IPS DF 19.7 (cell line): ENCODE results near the gene GRIN2C.

Experiments
- DNase-seq: peaks from one replicate; pipeline ENCODE4 v3.0.0-alpha.2; 2013; ENCODE audit warnings: low read depth, low spot score

The GRIN2C gene

DNA sequence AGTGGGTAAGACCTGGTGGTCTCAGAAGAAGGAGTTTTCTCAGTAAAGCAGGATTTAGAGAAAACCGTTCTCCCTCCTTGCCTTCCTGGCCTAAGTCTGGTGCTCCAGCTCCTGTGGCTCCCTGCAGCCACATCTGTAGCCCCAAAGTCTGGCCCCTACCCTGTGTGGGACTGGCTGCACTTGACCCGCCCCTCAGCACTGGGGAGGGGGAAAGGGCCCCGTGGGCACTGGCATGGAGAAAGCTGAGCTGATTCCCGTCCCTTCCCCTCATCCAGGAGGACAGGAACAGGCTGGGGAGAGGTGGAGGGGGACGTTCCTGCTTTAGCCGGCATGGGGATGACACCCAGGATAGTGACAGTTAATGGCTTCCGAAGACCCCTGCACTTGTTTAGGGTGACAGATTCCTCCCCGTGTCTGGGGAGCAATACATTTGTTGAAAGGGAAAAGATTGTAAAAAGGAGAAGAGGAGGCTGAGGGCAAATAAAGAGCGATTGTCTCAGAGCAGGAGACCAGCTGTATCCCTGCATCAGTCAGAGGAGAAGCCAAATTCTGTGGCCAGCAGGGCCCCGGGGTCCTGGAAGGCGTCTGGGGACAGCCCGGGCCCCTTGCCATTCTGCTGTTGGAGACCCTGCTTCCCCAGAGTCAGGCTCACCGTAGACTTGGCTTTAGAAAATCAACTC is 37.9 kb downstream of the GRIN2C start:
- DNase-seq: no peak

DNA sequence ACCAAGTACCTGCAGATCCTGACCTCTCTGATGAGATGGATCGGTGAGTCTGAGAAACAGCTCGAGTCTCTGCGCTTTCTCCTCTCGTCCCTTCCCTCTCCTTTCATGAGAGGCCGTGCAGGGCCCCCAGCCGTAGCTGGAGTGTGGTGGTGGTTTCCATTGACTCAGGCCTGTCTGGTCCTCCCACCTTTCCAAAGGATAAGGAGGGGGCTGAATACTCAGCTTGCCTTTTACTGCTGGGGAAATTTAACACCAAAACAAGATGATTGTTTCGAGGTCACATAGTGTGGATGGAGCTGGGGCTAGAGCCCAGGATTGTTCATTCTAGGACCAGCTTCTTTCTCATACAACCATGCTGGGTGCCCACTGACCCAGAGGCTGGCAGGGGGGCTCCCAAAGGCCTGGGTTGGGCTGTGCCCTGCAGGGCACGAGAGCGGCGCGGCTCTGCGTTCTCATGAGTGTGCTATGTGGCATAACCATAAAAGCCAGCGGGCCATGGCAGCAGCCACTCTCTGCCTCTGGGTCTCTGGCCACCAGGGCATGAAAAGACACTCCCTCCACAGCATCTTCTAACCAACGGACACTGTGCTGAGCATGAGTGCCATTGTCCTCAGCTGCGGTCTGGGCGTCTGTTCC is 39.8 kb downstream of the GRIN2C start:
- no peak for DNase-seq

DNA sequence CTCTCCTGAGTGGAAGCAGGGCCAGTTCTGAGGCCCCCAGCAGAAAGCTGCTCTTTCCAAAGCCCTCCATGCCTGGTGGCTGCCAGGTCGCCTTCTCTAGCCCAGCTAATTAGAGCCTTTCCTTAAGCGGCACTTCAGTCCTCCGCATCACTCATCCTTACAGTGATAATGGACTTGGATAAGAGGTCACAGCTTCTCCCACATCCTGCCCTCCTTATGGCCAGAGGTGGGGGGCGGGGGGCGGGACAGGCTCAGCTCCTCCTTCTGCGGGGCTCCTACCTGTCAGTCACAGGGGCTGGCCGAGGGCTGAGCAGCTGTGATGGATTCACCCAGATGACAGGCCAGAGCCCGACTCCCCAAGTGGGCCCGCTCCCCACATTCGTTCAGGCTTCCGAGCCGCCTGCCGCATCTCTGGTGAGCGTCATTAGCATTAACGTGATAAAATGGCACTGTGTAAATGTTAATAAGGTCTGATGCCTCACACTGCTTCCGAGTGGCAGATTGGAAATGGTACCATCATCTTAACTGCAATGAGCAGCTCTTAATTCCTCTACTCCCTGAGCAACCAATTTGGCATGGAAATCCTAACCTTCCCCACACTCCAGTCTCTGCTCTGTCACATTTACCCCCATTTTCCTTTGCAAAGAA is 41.3 kb downstream of the GRIN2C start:
- DNase-seq: no peak

DNA sequence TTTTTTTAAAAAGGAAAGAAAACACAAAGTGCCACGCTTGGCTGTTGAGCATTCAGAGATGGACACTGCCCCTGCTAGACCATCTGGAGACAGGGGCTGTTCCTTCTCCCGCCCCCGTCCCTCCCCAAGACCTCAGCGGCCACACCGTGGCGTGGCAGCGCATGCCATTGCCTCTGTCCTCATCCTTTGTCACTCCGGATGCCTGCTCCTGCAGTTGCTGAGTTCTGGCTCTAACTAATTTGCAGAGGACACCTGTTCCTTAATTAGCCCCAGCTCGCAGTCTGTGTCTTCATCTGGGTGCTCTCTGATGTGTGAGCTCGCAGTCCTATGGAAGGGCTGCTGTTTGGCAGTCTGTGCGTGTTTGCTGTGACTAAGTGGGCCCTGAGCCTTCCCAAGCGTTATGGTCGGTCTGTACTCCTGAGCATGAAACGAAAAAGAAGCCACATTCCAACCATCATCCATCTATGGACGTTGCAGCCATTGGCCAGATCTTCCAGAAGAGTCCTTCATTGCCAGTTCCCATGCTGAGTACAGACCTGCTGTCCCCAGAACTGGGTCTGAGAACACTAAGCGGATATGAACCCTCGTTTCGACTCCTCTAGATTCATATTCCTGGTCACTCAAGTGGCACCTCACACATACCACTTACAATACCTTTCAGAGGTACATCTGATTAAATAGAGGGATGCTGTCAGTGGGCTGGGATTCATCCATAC is 42.6 kb downstream of the GRIN2C start:
- DNase-seq: no peak

DNA sequence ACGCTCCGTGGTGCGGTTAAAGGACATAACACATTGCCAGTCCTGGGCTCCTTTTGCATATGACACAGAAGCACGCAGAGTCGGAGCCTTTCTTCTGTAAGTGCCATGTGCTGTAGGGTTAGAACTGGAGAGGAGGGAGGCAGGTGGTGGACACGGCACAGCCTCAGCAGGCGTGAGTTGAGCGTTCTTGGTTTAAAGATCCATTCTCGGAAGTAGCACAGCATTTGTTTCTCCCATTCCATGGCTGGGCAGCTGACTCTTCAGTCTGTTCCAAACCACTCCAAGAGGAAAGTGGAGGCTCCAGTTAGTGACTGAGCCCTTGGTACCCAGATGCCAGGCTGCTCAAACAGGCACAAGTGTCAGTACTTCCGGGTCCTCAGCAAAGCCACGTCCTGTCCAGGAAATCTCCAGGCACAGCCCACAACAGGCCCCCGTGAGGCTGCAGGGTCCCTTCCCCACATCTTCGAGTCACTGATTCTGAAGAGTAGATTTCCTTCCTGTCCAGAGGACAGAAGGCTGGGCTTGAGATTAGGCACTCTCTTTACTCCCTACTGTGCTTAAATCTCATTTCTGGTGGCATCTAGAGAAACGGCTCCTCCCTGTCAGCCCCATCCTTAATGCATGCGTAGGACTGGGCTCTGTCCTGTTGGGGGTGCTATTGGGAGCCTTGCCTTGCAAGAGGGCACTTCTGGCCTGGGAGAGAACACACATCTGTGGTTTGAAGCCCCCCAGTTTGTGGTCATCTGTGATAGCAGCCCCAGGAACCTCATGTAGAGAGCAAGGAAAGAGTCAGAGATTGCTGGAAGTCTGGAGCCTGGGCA is 43.9 kb downstream of the GRIN2C start:
- no peak for DNase-seq

DNA sequence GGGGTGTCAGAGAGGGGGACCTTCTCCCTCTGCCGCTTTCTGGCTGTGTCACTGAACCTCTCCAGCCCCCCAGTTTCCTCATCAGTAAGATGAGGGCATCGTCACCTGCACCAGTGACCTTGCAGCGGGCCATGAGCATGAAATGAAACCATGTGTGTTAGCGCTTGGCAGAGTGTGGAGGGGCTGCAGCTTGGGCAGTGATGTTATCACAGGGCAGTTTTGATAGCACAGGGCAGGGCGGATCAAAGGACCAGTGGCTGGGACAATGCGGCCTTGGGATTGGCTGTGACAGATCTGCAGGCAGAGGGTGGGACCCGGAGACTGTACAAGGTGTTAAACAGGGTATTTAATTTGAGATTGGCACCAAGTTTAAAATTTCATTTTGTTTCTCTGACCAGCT is 44.6 kb downstream of the GRIN2C start:
- no peak for DNase-seq

DNA sequence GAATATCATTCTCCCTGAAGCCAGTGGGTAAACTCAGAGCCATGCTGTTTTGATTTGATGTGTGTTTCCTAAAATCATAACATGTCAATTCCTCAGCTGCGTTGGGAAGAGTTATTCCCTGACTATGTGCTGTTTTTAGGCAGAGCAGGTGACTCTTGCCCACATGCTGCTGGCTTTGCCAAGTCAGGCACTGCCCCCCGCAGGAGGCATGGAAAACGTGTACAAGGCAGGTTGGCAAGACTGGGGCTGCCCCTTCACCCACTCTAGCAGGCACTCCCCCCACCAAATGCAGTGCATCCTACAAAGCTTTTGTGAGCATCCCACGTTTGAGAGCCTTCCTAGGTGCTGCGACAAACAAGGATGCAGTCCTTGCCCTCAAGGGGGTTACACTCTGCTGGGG is 45.2 kb downstream of the GRIN2C start:
- no peak for DNase-seq

DNA sequence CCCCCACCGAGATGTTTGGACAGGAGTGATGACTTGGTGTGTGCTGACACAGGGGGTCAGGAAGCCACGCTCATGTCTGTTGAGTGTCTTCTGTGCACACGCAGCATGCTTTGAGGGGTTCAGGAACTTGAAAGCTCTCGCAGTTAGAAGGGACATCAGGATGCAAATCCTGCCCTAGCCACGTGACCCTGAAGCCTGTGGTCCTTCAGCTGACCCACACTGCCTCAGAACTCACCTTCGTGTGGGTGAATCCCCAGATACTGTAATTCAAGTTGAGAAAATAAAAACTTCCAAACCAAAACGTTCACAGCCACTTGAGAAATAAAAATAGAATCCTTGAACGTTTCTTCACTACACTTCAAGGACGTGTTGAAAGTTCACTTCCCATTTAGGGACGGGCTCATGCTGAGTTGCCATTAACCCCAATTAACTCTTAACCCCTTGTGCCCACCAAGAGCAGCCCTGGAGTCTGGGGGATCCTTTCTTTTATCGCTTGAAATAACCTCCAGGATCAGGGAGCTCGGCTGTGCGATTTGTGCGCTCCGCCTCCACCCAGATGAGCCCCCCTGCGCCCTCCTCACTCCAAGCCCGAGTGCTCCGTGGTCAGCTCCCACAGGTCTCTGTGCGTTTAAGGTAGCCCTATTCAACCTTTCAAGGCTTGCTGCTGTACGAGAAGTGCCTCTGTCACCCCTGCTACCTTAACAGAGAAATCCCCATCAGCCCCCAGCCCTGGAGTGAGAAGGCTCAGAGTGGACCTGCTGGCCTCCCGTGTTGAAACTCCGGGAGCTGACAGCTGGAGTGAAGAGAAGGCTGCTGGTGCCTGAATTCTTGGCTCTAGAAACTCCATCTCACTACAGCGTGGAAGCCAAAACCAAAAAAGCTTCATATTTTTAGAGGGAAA is 47.3 kb downstream of the GRIN2C start:
- DNase-seq: no peak

DNA sequence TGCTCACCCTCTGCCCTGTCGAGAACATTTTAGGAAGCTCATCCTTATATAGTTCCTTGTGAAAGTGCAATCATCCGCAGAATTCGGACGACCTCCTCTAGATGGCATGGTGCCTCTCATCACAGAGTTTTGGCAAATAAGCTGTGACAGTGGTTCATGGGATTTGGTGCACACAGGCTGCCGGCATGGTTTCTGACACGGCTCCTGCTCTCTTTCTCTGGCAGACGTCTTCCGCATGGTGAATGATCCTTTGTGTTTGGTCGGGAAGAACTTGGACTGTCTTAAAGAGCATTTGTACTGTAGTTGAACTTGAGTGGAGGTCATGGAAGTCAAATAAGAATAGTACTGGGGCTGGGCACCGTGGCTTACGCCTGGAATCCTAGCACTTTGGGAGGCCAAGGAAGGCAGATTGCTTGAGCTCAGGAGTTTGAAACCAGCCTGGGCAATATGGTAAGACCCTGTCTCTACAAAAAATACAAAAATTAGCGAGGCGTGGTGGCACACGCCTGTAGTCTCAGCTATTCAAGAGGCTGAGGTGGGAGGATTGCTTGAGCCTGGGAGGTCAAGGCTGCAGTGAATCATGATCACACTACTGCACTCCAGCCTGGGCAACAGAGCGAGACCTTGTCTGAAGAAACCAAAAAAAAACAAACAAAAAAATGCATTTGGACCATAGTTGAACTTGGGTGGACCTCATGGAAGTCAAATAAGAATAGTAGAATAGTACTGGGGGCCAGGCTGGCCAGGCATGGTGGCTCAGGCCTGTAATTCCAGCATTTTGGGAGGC is 48.8 kb downstream of the GRIN2C start:
- DNase-seq: no peak

DNA sequence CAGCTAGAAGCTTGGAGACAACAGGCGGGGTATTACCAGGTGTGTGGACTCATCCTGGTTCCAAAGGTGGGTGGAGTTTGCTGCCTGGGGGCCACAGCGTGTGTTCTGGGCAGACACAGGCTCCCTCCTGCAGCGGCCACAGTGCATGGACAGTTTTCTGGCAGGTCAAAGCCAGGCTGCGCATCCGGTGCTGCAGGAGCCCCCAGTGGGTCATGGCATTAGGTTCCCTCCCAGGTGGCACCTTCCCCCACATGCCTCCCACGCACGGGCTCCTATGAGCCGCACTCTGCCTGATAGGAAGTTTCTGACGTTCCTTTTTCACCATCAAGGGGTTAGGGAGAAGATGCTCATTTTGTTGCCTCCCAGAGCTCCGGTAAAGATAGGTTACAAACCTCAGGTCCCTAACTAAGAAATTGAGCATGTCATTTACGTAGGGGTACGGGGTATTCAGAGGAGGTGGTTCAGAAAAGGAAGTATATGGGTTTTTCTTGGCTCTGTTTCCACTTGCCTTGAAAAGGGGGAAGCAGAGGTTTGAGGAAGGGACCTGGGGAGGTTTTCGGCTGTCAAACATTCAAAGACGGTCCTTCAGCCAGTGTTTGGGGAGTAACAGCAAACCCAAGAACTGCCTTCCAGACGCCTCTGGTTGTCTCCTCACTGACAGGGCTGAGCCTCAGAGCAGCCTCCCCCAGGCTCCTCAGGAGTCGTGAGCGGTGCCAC is 50.8 kb downstream of the GRIN2C start:
- DNase-seq: no peak

DNA sequence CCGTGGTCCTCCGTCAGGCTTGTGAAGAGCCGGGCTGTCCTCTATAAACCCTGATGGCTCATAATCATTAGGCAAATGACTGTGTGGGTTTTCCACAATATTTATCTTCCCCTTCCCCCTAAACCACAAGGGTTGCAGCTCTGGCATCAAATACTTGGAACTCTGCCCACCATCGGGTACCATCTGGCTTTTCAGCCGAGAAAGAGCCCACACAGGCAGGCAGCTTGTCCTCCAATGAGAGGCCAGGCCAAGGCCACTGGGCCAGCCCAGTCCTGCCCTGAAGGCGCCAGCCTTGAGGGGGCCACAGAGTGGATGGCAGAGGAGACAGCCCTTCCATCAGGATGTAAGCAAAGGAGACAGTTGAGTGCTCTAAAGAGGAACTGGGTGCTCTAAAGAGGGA is 51.8 kb downstream of the GRIN2C start:
- DNase-seq: no peak

DNA sequence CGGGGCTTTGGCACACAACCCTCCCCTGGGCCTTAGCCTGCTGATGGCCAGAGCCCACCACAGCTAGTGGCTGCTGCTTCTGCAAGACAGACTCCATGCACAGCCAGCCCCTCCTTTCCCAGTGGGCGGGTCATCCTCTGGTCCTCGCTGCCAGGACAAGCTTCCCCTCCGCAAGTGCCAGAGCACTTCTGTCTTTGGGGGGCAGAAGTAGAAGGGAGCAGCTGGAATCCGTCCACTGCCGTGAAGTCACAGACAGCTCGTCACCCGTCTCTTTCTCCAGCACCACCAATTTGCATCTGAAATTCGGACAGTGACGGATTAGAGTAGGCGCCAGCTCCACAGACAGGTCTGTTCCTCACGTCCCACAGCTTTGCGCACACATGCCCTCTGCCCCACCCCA is 52.2 kb downstream of the GRIN2C start:
- no peak for DNase-seq

DNA sequence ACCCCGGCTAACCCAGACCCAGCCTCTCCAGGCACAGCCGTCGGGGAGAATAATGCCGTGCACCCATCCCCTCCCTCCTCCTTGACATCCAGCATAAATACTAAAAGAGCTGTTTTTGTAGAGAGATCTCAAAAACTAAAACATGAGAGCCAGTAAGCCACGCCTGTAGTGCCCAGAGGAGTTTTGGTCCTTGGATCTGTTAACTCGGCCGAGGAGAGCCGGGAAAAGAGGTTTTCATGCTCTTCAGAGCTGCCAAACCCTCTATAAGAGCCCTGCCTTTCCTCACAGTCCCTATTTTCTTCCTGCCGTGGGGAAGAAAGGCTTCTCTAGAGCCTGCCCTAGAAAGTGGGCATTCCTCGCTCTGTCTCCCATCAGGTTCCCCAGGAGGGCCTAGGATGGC is 53.4 kb downstream of the GRIN2C start:
- no peak for DNase-seq

DNA sequence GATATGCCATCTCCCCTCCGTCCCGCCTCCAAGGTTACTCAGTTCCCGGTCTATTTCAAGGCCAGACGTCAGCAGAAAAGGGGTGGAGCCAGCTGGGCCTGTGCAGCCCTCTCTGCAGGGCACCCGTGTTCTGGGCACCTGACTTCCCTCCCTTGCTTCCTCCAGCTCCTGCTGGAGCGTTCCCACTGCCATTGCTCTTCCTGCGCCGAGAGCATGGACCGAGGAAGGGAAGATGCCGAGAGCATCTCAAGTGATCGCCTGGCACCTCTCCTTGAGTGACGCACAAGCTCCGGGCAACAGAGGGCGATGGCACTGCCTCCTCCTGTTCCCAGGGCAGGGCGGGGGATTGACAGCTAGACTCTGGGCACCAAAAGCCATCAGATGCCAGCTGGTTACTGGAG is 54.1 kb downstream of the GRIN2C start:
- DNase-seq: no peak

DNA sequence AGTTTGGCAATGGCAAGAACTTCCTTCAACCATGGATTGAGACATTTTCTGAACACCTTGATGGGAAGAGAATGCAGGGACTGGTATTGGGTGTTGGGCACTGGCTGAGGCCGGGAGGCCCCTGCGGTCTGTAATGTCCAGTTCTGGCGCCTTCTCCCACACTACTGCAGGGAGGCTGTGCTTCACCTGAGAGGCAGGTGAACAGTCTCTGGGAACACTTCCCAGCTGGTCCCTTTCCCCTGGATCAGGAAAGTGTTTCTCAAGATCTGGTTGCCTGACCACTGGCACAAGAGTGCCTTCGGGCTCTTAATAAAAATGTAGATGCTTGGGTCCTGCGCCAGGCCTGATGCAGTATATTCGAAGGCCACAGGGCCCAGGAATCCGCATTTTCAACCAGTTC is 55.0 kb downstream of the GRIN2C start:
- DNase-seq: no peak

DNA sequence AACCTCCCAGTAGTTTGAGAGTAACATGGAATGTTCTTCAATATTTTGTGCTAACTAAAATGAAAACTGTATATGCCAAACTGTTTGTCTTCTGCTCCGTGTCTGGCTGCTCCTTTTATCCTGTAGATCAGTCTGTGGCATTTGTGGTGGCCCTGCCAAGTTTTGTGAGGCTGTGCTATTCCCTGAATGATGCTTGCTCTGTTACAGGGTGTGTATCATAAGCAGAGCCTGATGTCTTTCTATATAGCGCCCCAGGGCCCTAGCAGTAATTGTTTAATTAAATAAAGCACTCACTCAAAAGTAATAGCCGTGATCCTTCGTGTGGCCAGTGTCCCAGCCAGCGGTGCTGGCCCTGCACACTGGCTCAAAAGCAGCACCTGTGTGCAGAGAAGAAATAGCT is 55.7 kb downstream of the GRIN2C start:
- no peak for DNase-seq

DNA sequence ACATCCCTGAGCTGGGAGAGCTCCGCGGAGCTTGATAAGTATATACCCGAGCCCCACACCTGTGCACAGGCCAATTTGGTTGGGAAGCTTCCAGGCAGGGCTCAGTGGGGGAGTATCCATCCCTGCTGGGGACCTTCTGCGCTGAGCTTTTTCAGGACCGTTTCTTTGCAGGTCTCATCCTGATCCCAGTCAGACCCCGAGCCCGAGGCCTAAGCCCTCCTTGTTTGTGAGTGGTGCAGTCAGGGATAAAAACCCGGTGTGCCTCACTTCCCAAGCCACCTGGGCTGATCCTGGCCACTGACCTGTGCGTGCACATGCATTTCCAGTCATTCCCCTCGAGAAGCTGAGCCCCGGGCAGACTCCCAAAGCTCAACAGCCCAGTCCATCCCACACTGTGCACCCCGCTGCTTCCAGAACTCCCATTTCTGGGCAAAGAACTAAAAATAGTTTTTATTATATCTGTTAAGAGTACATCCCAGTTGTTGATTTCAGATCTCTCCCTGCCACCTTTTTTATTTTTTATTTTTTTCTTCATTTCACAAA is 56.2 kb downstream of the GRIN2C start:
- no peak for DNase-seq

DNA sequence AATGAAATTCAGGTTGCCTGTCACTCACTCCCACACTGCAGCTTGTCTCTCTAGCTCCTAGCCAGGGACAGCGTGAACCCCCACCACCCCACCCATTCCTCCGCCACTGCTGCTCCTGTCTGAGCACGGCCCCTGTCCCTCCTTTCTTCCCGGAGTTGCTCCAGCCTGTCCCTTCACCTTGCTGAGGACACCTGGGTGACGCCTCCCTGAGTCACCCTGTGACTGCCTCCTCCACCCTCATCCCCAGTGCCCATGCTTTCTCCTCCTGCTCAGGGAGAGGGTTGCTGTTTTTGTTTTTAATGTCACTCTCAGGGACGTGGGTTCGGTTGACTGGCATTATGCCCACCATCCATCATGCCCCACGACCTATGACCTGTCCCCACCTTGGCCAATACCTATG is 57.8 kb downstream of the GRIN2C start:
- DNase-seq: no peak

DNA sequence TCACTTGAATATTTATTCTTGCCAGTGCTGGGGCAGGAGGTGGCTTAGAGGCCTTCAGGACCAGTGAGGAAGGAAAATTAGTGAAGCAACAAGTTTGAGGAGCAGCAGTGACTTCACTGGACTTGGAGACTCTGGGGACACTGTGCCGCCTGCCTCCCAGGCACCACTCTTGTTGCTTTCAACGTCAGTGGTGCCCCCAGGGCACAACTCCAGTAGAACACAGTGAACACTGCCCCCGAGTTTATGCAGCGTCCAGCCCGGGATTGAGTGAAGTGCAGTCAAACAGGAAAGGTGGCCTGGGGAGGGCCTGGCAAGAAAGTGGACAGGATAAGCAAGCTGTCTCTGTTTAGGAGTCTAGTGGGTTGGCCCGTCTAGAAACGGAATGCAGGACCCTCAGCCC is 59.2 kb downstream of the GRIN2C start:
- no peak for DNase-seq
